OCI-LY7 (cell line): ENCODE results near the gene ITPKB. TPM values are rescaled to one million over a fixed set of nuclear protein-coding genes. Genes with fewer than 3 reads are reported as not detected.

ENCODE experiments used
- BruUV-seq: library from RNA; stranded (reverse); fragments of 400-500 nt; replicated peaks from 2 replicates; lab custom pipeline; 2021; lab: Mats Ljungman, UMichigan
- CTCF ChIA-PET: fragments of 300-600 bp; sonication (Branson Sonifier 250); formaldehyde crosslinking; loops from one replicate; lab custom pipeline; 2022; ENCODE audit warnings: antibody characterized with exemption; ENCODE audit not compliant: unreplicated experiment; lab: Charles Lee
- POLR2A ChIA-PET: fragments of 300-600 bp; sonication (Branson Sonifier 250); formaldehyde crosslinking; loops from one replicate; lab custom pipeline; 2022; ENCODE audit warnings: antibody characterized with exemption; lab: Charles Lee
- DNase-seq: peaks from one replicate; pipeline ENCODE4 v3.0.0-alpha.2; 2015; ENCODE audit warnings: low spot score
- H2AFZ ChIP-seq: fragments of 200-600 bp; sonication (generic), shearing (Covaris generic); 2 replicates; pipeline ENCODE4 v1.6.1; 2014; ENCODE audit warnings: mild to moderate bottlenecking, antibody characterized with exemption, low read length, moderate library complexity
- H3K27ac ChIP-seq: fragments of 200-600 bp; sonication (generic); 2 replicates; pipeline ENCODE4 v1.5.1; 2014; ENCODE audit warnings: mixed run types, low read depth, mild to moderate bottlenecking, moderate library complexity, low read length, inconsistent platforms; ENCODE audit not compliant: poor library complexity, severe bottlenecking
- H3K36me3 ChIP-seq: fragments of 200-600 bp; sonication (generic); 2 replicates; pipeline ENCODE4 v1.6.1; 2014; ENCODE audit warnings: mild to moderate bottlenecking, antibody characterized with exemption, low read length, moderate library complexity, mixed read lengths; ENCODE audit not compliant: insufficient read depth
- H3K4me1 ChIP-seq: fragments of 200-600 bp; sonication (generic); 2 replicates; pipeline ENCODE4 v1.5.1; 2014; ENCODE audit warnings: mild to moderate bottlenecking, low read length; ENCODE audit not compliant: insufficient read depth, poor library complexity, severe bottlenecking
- H3K4me2 ChIP-seq: fragments of 200-600 bp; sonication (generic); 2 replicates; pipeline ENCODE4 v1.6.1; 2014; ENCODE audit warnings: mild to moderate bottlenecking, low read length
- H3K4me3 ChIP-seq: fragments of 200-600 bp; sonication (generic); 2 replicates; pipeline ENCODE4 v1.5.1; 2014; ENCODE audit warnings: mild to moderate bottlenecking, low read depth, low read length; ENCODE audit not compliant: poor library complexity, severe bottlenecking
- H3K79me2 ChIP-seq: fragments of 200-600 bp; sonication (generic); 2 replicates; pipeline ENCODE4 v1.6.1; 2016; ENCODE audit warnings: low read depth, mild to moderate bottlenecking, low read length, moderate library complexity, mixed read lengths; ENCODE audit not compliant: insufficient read depth
- H3K9me2 ChIP-seq: fragments of 200-600 bp; sonication (generic); 2 replicates; pipeline ENCODE4 v1.6.1; 2016; ENCODE audit warnings: mild to moderate bottlenecking, low read length, mixed read lengths; ENCODE audit not compliant: insufficient read depth
- H3K9me3 ChIP-seq: fragments of 200-600 bp; sonication (generic); 2 replicates; pipeline ENCODE4 v1.6.1; 2014; ENCODE audit warnings: mild to moderate bottlenecking, mixed run types, low read length, mixed read lengths
- H4K20me1 ChIP-seq: fragments of 200-600 bp; sonication (generic); 2 replicates; pipeline ENCODE4 v1.6.1; 2014; ENCODE audit warnings: mild to moderate bottlenecking, antibody characterized with exemption, low read length, moderate library complexity, mixed read lengths; ENCODE audit not compliant: insufficient read depth
- EZH2phosphoT487 ChIP-seq: fragments of 200-600 bp; sonication (generic); IDR thresholded peaks from 2 replicates; pipeline ENCODE4 v1.6.1; 2018; ENCODE audit warnings: low read depth, borderline replicate concordance, mild to moderate bottlenecking, mixed run types, antibody characterized with exemption, low read length, moderate library complexity, mixed read lengths
- intact Hi-C: fragments of 100-400 bp; cut with micrococcal nuclease; formaldehyde crosslinking; loops from one replicate; pipeline ENCODE4 v1.10.0; 2022; ENCODE audit not compliant: unreplicated experiment
- total RNA-seq, 2 experiments: library from RNA; depleted of rRNA in 1 of 2; stranded (reverse); fragments of >200 nt in 1 of 2; shearing (Covaris generic) in 1 of 2; gene quantifications; 2 replicates each; pipeline ENCODE4 v1.2.3, GENCODE V29; 2014 to 2022
- TF ChIP-seq, protein P1 (sequence below): fragments of 200-600 bp; sonication (generic); conservative IDR thresholded peaks from 2 replicates; pipeline ENCODE4 v1.5.1; 2014; ENCODE audit warnings: mild to moderate bottlenecking, antibody characterized with exemption, low read length, moderate library complexity, mixed read lengths

The ITPKB gene
- total RNA-seq, 2 experiments from 2014 or later = 20.5 to 33.3 TPM

DNA sequence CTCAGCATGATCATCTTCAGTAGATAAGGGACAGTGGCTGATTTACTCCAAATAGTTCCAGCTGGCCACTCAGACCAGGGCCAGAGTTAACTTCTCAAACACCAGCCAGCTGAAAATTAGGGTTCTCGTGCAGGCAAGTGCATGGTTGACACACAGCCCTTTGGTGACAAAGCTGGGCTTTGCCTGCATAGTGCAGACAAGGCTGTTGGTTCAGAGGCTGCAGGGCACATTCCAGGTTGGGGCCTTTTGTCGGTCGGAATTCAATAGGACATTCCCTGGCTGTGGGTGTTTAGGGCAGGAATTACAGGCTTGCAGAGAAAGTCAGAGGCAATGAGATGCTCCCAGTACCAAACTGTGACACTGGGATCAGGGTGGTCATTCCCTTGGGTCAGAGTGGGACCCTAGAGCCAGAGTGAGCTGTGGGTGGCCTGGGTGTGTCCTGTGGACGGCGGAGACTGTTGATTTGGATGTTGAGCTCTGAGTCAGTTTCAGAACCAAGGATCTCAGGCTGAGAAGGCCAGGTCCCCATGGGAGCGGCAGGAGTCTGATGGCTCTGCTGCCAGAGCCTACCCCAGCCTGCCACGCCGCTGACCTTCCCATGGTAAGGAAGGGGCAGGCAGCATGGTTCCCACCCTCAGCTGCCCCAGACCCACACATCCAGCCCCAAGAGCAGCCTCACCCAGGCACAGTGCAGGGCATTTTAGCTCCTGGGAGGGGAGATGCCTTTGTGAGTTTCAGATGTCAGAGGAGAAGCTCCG lies 134.3 kb downstream of the ITPKB start:
- CTCF ChIA-PET = interaction anchor here (0.6 to 0.8 kb wide), 2 partner anchors 26 to 279 kb away, joined by 3 read pairs; no protein-coding TSS in a partner anchor
- peaks cover 7% of the 10 kb centered on the region for H3K4me1 ChIP-seq
- H3K27ac ChIP-seq = no peak overlapping the region
- no peak overlapping the region for H2AFZ ChIP-seq
- H3K4me3 ChIP-seq = no peak overlapping the region
- intact Hi-C loops = loop anchor here (5.0 kb wide), 1 partner anchor 57 kb away; the partner anchor contains the start of gene STUM
- no peak for TF ChIP-seq EZH2phosphoT487
- TF ChIP-seq, protein P1, sequence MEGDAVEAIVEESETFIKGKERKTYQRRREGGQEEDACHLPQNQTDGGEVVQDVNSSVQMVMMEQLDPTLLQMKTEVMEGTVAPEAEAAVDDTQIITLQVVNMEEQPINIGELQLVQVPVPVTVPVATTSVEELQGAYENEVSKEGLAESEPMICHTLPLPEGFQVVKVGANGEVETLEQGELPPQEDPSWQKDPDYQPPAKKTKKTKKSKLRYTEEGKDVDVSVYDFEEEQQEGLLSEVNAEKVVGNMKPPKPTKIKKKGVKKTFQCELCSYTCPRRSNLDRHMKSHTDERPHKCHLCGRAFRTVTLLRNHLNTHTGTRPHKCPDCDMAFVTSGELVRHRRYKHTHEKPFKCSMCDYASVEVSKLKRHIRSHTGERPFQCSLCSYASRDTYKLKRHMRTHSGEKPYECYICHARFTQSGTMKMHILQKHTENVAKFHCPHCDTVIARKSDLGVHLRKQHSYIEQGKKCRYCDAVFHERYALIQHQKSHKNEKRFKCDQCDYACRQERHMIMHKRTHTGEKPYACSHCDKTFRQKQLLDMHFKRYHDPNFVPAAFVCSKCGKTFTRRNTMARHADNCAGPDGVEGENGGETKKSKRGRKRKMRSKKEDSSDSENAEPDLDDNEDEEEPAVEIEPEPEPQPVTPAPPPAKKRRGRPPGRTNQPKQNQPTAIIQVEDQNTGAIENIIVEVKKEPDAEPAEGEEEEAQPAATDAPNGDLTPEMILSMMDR = no peak
- no peak for DNase-seq
- POLR2A ChIA-PET = interaction anchor here (1.0 kb wide), 1 partner anchor 180 kb away, joined by 4 read pairs; no protein-coding TSS in a partner anchor
- no peak overlapping the region for H3K4me2 ChIP-seq
- no peaks in the 10 kb centered on the region for H4K20me1 ChIP-seq
- no peaks in the 10 kb centered on the region for H3K9me2 ChIP-seq
- BruUV-seq = no TSS peak
- H3K79me2 ChIP-seq = no peaks in the 10 kb centered on the region
- H3K36me3 ChIP-seq = no peaks in the 10 kb centered on the region
- H3K9me3 ChIP-seq = no peaks in the 10 kb centered on the region

DNA sequence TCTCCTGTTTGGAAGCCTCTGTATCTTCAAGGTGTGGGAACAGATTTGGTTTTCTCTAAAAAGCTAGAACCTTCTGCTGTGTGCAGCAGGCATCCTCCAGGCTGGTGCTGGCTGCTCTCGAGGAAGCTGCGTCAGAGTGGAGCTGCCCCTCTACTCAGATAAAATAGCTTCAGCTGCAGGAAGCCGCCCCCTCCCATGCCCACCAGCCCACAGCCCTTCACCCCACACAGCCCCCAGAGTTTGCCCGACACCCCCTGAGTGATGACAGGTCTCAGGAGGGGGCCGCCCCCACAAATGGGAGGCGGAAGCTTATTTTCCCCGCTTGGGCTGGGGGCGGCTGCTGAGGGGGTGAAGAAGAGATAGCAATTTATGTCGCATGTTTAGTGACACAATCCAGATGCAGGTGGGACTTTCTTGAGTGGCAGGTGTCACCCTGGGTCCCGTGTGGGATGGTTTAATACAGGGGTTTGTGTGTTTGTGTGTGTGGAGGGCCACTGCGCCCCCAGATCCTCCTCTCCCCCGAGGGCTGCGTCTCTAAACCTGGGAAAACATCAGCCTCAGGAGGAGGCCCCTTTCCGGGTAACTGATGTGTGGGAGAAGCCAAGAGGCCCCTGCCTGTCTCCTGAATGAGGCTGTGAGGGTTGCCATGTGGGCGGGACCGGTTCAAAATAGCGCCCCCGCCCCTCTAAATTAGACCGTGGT lies 135.1 kb downstream of the ITPKB start:
- H3K9me3 ChIP-seq = no peaks in the 10 kb centered on the region
- no peak for DNase-seq
- H4K20me1 ChIP-seq = no peaks in the 10 kb centered on the region
- TF ChIP-seq, protein P1 = no peak
- no peak for TF ChIP-seq EZH2phosphoT487
- ChIA-PET POLR2A (interaction anchor here (0.7 kb wide), 1 partner anchor 167 kb away, joined by 3 read pairs; no protein-coding TSS in a partner anchor), CTCF (no interaction called here)
- peaks cover 7% of the 10 kb centered on the region for H3K4me1 ChIP-seq
- no peaks in the 10 kb centered on the region for H3K9me2 ChIP-seq
- no peaks in the 10 kb centered on the region for H3K79me2 ChIP-seq
- no peak overlapping the region for H3K4me2 ChIP-seq
- H3K36me3 ChIP-seq = no peaks in the 10 kb centered on the region
- no peak overlapping the region for H3K27ac ChIP-seq
- no TSS peak for BruUV-seq
- intact Hi-C loops = no loop called here
- H2AFZ ChIP-seq = no peak overlapping the region
- no peak overlapping the region for H3K4me3 ChIP-seq
